ENCODE data around the gene CCDC73.

GRCh38 chr11:32774081-32774480 lies 20.4 kb downstream of the CCDC73 start:
- TF ChIP-seq CTCF (optimal IDR thresholded peaks at IDR 0.05 in 1 of 3, IDR thresholded peaks at IDR 0.05 in 1 of 3, conservative IDR thresholded peaks at IDR 0.05 in 1 of 3; ENCODE audit: extremely low read depth in 1 of 3, insufficient read depth in 2 of 3, low read length in 3 of 3) = no peak
- no peak for TF ChIP-seq EZH2 (IDR thresholded peaks at IDR 0.05; ENCODE audit: low read length)
